SKM-1 treated with dmso at 0.1 percent for 144 hours (cell line): Measurements from ENCODE around the gene LIPM.
A peak's percentile ranks its signal among the peaks of the same experiment; 100 is the strongest.
"Not testable (repeated sequence)": the region's sequence is repeated elsewhere in the genome, so short reads cannot be mapped to it uniquely, and the experiment has no call there.

ENCODE experiments used
- DNase-seq: peaks from one replicate; lab custom pipeline; 2025; ENCODE audit not compliant: unreplicated experiment; lab: John Stamatoyannopoulos, UW

Gene LIPM

GRCh38 chr10:88837632-88838031, 35.1 kb downstream of the LIPM start:
- DNase-seq = not testable (repeated sequence)

GRCh38 chr10:88838766-88839350, 36.3 kb downstream of the LIPM start:
- DNase-seq = no peak

DNA sequence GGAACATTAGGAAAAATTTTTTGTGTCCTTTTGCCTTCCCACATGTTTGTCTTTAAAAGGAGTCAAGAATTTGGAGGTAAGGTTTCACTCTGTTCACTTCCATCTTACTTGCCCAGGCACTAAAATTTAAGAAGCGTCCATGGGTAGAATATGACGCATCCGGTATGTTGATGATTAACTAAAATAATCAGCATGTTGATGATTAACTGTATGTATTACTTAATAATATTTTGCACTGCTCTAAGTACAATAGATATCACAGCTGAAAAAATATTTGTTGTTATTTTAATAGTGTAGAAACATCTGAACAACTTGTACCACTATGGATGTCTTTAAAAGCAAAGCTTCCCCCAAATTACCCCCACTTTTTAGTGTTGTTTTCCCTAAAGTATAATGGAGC, 37.6 kb downstream of the LIPM start:
- DNase-seq = no peak

DNA sequence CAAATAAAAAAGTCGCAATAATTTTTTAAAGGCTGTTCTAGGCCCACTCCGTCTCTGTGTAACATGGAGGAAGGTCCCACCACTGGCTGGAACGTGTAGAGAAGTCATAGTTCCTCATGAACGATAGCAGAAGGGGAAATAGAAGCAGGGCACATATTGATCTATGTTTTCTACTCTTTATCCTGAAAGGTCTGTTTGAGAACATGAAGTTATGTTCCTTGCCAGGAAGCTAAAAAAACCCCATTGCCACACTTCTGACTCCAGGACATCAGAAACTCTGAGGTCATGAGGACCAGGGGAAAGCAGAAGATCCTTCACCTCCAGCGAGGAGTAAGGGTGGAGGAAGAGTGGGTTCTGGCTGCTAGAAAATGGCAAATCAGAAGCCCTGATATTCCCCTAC, 38.4 kb downstream of the LIPM start:
- DNase-seq = no peak

DNA sequence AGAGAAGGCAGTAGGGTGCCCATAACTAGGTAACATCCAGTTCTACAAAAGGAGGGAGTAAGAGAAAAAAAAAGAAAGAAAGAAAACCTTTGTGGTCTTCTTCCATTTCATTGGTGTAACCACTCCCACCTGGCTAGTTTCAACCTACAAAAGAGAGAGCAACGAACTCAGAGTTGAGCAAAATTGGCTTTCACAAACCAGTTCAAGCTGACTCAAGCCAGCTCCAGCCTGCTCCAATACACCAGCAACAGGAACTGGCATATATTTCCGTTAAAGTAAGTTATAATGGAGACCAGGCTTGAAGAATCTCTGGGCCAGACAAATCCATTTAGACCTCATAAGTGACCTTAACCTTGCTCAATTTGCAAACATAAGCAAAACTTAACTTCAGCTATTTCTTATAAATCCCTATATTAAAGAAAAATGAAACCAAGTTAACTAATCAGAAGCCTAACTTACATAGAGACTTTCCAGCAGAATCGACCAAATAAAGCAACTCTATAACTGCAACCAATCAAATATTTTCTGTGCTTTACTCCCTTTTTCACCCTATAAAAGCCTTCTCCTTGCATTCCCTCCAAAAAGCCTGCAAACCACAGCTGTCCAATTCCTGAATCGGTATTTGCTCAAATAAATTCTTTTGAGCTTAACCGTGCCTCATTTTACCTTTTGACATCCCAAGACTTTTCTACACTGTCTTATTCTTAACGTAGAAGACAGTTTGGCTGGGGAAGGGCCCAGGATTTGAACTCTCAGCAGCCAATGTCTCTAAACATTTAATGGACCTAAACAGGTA, 39.0 kb downstream of the LIPM start:
- no peak for DNase-seq

- no peak for DNase-seq
Observed at GRCh38 chr10:88843171-88843570, 40.6 kb downstream of the LIPM start.

DNA sequence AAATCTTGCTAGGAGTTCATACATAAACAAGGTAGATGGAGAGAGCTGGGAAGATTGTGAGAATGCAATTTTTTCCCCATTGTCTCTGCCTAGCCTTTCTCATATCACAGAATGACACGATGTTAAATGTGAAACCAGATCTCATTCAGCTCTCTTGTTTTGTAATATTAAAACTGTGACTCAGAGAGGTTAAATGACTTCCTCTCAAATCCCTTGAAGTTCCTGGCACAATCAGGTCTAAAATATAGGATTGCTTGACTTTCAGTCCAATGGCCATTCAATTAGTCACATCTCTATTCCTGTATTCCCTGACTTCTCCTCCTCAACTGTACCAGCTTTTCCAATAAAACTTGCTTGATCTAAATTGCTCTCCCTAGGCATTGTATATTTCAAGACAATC, 46.0 kb downstream of the LIPM start:
- no peak for DNase-seq

DNA sequence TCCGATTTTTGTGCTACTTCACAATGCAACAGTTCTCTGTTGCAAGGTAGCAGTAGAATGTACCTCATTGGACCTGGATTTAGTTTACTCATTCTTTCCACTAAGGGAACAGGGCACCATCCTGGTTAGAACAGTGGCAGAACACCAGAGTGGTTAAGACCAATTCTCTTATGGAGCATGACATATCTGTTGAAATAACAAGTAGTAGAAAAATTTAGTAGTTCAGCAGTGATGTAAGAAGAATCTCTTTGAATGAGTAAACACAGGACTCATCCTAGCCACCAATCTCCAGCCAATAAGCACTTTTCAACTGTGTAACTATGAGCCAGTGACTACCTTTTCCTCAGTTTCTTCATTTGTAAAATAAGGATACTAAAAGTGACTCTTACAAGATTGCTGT, 46.7 kb downstream of the LIPM start:
- DNase-seq = no peak

- DNase-seq = no peak
Observed at GRCh38 chr10:88850712-88851111, 48.2 kb downstream of the LIPM start.

GRCh38 chr10:88851706-88852105, 49.2 kb downstream of the LIPM start, which contains the start of gene ANKRD22:
ANKRD22 (minus strand) TSS chr10:88851844; CDS start chr10:88851607, 237 bp downstream.
- peak; percentile 99 for DNase-seq

GRCh38 chr10:88852327-88852726, 49.8 kb downstream of the LIPM start:
- DNase-seq = no peak

GRCh38 chr10:88853155-88853881, 50.8 kb downstream of the LIPM start:
- peak; percentile 98 for DNase-seq

- DNase-seq = no peak
Observed at GRCh38 chr10:88854684-88855083, 52.2 kb downstream of the LIPM start.

- DNase-seq = no peak
Observed at GRCh38 chr10:88857831-88858230, 55.3 kb downstream of the LIPM start.

GRCh38 chr10:88858491-88858890, 56.0 kb downstream of the LIPM start:
- no peak for DNase-seq

GRCh38 chr10:88861036-88861435, 58.5 kb downstream of the LIPM start:
- DNase-seq = no peak

GRCh38 chr10:88865281-88865876, 62.8 kb downstream of the LIPM start:
- DNase-seq = peak; percentile 15

DNA sequence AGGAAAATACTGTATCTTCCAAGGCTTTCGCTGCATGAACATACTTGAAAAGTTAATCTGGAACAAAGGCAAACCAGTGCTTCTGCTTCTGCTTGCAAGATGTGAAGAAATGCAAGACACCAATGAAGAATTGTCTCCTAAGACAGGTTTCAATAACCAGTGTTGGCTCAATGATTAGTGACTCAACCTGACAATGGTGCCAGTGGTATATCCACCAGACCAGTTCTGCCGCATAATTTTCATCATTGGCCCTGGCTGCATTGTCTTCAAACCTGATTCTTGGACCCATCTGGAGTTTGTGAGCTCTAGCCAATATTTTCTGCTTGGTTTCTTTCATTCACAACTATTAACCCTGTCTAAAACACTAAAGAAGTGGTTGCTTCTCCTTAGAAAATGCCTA, 63.9 kb downstream of the LIPM start:
- DNase-seq = no peak

- DNase-seq = no peak
Observed at GRCh38 chr10:88870089-88870488, 67.6 kb downstream of the LIPM start.
